Peyer's patch (tissue), 4 donors: ENCODE data around the gene CAMK1G. TPM values are rescaled to one million over a fixed set of nuclear protein-coding genes. Genes with fewer than 3 reads are reported as not detected.

Source experiments
- DNase-seq, 3 donors: peaks; one replicate each; pipeline ENCODE4 v3.0.0-alpha.2; 2017 to 2019
- H3K27ac ChIP-seq, 4 donors: fragments of 200-600 bp; sonication (generic); one replicate each; pipeline ENCODE4 v1.5.1; 2016 to 2019
- H3K27me3 ChIP-seq, 2 donors: fragments of 200-600 bp; sonication (generic); one replicate each; pipeline ENCODE4 v1.5.1; 2019
- H3K36me3 ChIP-seq, 3 donors: fragments of 200-600 bp; sonication (generic); one replicate each; pipeline ENCODE4 v1.5.1; 2016 to 2019
- H3K4me1 ChIP-seq, 4 donors: fragments of 200-600 bp; sonication (generic); one replicate each; pipeline ENCODE4 v1.5.1; 2016 to 2019
- H3K4me3 ChIP-seq, 4 donors: fragments of 200-600 bp; sonication (generic); 1 replicate in 3 of 4; 2 replicates in 1 of 4; pipeline ENCODE4 v1.5.1; 2016 to 2019; ENCODE audit warnings: mild to moderate bottlenecking in 1 of 4
- H3K9me3 ChIP-seq, 4 donors: fragments of 200-600 bp; sonication (generic); one replicate each; pipeline ENCODE4 v1.5.1; 2016 to 2019; ENCODE audit warnings: mild to moderate bottlenecking in 1 of 4
- POLR2A ChIP-seq, 2 donors: fragments of 450-650 bp; IDR thresholded peaks; one replicate each; pipeline ENCODE4 v1.5.1; 2017; ENCODE audit warnings: antibody characterized with exemption in 2 of 2, mild to moderate bottlenecking in 2 of 2, moderate library complexity in 2 of 2
- total RNA-seq, 4 donors: library from RNA; depleted of rRNA; stranded (reverse); fragments of >200 nt; gene quantifications; one replicate each; pipeline ENCODE4 v1.1.0, GENCODE V29; 2016
- TF ChIP-seq, protein P1 (sequence below), 6 experiments: fragments of 450-650 bp in 4 of 6; fragments of 200-600 bp in 2 of 6; sonication (generic) in 1 of 6; IDR thresholded peaks; one replicate each; pipeline ENCODE4 v1.5.1; 2017 to 2019; ENCODE audit warnings: antibody characterized with exemption in 6 of 6, mild to moderate bottlenecking in 3 of 6, moderate library complexity in 1 of 6

The CAMK1G gene
- total RNA-seq, 4 donors from 2014 or later: not detected

DNA sequence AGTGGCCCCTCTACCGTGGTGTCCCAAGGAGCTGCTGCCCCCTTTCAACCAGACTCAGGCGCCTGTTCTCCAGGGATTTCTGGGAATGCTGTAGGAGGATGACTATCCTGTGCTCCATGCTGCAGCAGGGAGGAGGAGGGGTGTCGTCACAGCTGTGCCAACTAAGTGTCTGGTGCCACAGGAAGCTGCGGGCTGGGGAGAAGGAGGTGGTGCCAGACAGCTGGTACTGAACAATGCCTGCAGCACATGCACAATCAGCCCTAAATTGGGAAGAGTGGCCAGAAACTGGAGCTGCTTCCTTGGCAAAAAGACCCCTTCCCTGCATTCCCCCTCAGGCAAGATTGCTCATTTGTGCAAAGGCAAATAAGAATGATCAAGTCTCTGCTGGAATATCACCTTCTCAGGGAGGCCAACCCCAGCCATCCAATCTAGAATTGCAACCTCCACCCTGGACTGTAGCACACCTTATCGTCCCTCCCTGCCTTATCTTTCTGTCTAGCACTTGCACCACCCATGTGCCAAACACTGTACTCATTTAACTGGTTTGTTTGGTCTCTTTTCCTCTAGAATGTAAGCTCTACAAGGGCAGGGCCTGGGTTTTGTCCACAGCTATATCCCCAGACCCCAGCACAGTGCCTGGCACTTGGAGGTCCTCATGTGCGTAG is 35.4 kb downstream of the CAMK1G start:
- Histone ChIP-seq H3K27me3 (no peaks in the 10 kb centered on the region), H3K36me3 (peaks cover 0 to 36% (median 0%) of the 10 kb centered on the region in 3 donors), H3K27ac (peak overlapping the region in 1 of 4 donors; percentile 8), H3K4me3 (no peak overlapping the region), H3K9me3 (no peaks in the 10 kb centered on the region), H3K4me1 (peaks cover 0 to 30% (median 0%) of the 10 kb centered on the region in 4 donors)
- TF ChIP-seq, protein P1, sequence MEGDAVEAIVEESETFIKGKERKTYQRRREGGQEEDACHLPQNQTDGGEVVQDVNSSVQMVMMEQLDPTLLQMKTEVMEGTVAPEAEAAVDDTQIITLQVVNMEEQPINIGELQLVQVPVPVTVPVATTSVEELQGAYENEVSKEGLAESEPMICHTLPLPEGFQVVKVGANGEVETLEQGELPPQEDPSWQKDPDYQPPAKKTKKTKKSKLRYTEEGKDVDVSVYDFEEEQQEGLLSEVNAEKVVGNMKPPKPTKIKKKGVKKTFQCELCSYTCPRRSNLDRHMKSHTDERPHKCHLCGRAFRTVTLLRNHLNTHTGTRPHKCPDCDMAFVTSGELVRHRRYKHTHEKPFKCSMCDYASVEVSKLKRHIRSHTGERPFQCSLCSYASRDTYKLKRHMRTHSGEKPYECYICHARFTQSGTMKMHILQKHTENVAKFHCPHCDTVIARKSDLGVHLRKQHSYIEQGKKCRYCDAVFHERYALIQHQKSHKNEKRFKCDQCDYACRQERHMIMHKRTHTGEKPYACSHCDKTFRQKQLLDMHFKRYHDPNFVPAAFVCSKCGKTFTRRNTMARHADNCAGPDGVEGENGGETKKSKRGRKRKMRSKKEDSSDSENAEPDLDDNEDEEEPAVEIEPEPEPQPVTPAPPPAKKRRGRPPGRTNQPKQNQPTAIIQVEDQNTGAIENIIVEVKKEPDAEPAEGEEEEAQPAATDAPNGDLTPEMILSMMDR (IDR thresholded peaks at IDR 0.05): no peak
- no peak for TF ChIP-seq POLR2A (IDR thresholded peaks at IDR 0.05)
- peak in 1 of 3 donors; percentile 45 for DNase-seq

DNA sequence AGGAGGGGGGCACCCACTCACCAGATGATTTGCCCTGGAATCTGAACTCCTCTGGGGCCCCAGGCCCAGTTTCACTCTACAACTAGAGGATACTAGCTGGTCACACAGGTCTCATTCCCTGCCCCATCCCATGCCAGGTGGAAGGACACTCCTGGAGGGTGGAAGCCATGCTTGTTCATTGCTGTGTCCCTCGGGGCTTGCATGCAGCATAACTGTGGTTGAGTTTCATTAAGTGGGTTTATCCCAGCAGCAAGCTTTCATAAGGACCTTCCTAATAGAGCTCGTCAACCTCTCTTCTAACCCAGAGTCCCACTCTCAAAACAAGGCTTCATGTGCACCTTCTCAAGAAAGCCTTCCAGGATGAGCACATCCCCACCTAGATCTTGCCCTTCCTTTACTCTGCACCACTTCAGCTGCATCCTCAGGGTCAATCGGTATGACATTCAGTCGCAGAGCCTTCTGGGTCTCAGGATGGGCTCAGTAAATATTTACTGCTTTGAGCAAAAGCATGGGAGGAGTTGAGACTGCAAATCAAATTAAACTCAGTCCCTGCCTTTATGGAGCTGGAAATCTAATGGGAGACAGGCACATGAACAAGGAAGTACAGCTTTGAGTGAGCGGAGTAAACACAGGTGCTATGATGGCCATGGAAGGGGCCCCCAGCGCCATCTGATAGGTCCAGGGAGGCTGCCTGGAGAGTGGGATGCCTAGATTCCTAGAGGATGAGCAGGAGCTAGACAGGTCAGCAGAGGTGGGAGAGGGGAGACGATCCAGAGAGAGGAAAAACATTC is 36.4 kb downstream of the CAMK1G start:
- no peak overlapping the region for H3K4me3 ChIP-seq
- peak in 1 of 3 donors; percentile 28 for DNase-seq
- H3K27me3 ChIP-seq: no peaks in the 10 kb centered on the region
- H3K36me3 ChIP-seq: peaks cover 0 to 34% (median 0%) of the 10 kb centered on the region in 3 donors
- H3K27ac ChIP-seq: peak overlapping the region in 1 of 4 donors; percentile 13
- TF ChIP-seq, protein P1 (IDR thresholded peaks at IDR 0.05): no peak
- TF ChIP-seq POLR2A (IDR thresholded peaks at IDR 0.05): no peak
- no peaks in the 10 kb centered on the region for H3K9me3 ChIP-seq
- peaks cover 0 to 30% (median 0%) of the 10 kb centered on the region in 4 donors for H3K4me1 ChIP-seq

DNA sequence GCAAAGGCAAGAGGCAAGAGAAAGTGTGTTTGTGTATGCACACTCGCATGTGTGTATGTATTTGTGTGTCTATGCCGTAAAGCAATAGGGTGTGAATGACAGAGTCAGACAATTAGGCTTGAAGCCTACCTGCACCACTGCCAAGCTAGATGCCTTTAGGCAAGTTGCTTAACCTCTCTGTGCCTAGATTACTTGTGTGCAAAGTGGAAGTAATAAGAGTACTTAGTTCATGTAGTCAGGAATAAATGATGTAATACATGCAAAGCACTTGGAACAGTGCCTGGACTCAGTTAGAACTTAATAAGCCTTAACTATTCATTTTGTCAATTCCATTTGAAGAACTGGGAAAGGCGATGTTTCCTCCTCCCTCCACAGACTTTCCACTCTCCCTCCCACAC is 37.0 kb downstream of the CAMK1G start:
- TF ChIP-seq, protein P1 (IDR thresholded peaks at IDR 0.05): no peak
- no peak for TF ChIP-seq POLR2A (IDR thresholded peaks at IDR 0.05)
- no peaks in the 10 kb centered on the region for H3K9me3 ChIP-seq
- H3K4me3 ChIP-seq: no peak overlapping the region
- H3K36me3 ChIP-seq: peaks cover 0 to 31% (median 0%) of the 10 kb centered on the region in 3 donors
- H3K4me1 ChIP-seq: peaks cover 0 to 34% (median 0%) of the 10 kb centered on the region in 4 donors
- H3K27me3 ChIP-seq: no peaks in the 10 kb centered on the region
- peak overlapping the region in 1 of 4 donors; percentile 49 for H3K27ac ChIP-seq
- DNase-seq: no peak

DNA sequence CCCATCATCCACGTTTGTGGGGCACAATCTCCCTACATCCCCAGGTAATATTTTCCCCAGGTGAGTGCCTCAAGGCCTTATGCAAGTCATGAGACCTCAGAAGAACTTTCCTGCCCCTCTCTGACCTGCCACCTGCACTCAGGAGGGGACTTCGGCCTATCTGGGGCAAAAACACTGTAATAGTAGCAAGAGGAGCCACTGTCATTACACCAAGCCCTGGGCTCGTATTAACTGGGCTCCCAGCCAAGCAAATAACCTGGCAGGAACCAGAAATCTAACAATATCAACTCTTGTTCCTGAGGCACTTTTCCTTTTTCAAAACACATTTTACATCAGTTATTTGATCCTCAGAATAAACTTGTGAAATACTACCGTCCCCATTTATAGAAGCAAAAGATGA is 37.8 kb downstream of the CAMK1G start:
- H3K4me3 ChIP-seq: no peak overlapping the region
- H3K4me1 ChIP-seq: peaks cover 0 to 35% (median 0%) of the 10 kb centered on the region in 4 donors
- H3K27ac ChIP-seq: peak overlapping the region in 1 of 4 donors; percentile 49
- DNase-seq: peak in 1 of 3 donors; percentile 52
- no peaks in the 10 kb centered on the region for H3K27me3 ChIP-seq
- no peaks in the 10 kb centered on the region for H3K9me3 ChIP-seq
- no peak for TF ChIP-seq POLR2A (IDR thresholded peaks at IDR 0.05)
- TF ChIP-seq, protein P1 (IDR thresholded peaks at IDR 0.05): no peak
- H3K36me3 ChIP-seq: peaks cover 0 to 36% (median 0%) of the 10 kb centered on the region in 3 donors

DNA sequence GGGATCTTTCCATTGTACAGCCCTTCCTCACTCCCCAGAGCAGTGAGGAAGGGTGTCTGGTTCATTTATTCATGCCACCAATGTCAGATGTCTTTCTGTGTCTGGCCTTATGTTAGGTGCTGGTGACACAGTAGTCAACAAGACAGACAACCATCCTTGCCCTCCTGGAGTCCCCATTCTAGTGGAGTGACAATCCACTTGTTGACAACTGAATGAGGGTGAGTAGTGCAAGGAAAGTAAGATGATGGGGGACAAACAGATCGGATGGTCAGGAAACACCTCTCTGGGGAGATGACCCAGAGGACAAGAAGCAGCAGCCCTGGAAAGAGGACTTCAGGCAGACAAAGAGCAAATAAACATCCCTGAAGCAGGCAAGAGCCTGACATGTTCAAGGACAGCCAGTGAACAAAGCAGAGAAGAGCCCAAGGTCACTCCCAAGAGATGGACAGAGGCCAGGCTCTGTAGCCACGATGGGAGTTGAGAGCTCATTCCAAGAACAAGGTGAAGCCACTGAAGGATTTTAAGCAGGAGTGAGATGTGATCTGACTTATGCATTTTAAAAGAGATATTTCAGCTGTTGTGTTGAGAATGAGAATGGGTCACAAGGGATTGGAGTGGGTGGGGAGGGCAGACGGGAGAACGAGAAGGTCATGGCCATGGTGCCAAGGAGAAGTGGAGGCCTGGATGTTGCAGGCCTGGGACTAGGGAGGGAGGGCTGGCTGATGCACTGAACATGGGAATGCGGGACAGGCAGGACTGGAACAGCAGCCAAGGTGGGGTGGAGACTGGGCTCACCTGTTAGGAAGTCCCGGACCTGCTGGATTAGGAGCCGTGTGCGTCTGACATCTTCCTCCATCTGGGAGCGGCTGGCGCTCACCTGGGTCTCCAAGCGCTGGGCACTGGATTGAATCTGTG is 38.5 kb downstream of the CAMK1G start:
- Histone ChIP-seq H3K9me3 (no peaks in the 10 kb centered on the region), H3K4me1 (peaks cover 0 to 35% (median 0%) of the 10 kb centered on the region in 4 donors), H3K27ac (peak overlapping the region in 1 of 4 donors; percentile 49), H3K27me3 (no peaks in the 10 kb centered on the region), H3K4me3 (no peak overlapping the region), H3K36me3 (peaks cover 0 to 35% (median 0%) of the 10 kb centered on the region in 3 donors)
- DNase-seq: peak in 1 of 3 donors; percentile 44
- TF ChIP-seq, protein P1 (IDR thresholded peaks at IDR 0.05): no peak
- no peak for TF ChIP-seq POLR2A (IDR thresholded peaks at IDR 0.05)
